C4-2B (cell line): ENCODE measurements around the gene LMOD1.

Experiments used
- CTCF ChIP-seq: fragments of 450-650 bp; conservative IDR thresholded peaks from 2 replicates; pipeline ENCODE4 v1.5.1; 2017; ENCODE audit warnings: mild to moderate bottlenecking
- ZFX ChIP-seq: fragments of 450-650 bp; IDR thresholded peaks from 2 replicates; pipeline ENCODE4 v1.6.1; 2017

DNA sequence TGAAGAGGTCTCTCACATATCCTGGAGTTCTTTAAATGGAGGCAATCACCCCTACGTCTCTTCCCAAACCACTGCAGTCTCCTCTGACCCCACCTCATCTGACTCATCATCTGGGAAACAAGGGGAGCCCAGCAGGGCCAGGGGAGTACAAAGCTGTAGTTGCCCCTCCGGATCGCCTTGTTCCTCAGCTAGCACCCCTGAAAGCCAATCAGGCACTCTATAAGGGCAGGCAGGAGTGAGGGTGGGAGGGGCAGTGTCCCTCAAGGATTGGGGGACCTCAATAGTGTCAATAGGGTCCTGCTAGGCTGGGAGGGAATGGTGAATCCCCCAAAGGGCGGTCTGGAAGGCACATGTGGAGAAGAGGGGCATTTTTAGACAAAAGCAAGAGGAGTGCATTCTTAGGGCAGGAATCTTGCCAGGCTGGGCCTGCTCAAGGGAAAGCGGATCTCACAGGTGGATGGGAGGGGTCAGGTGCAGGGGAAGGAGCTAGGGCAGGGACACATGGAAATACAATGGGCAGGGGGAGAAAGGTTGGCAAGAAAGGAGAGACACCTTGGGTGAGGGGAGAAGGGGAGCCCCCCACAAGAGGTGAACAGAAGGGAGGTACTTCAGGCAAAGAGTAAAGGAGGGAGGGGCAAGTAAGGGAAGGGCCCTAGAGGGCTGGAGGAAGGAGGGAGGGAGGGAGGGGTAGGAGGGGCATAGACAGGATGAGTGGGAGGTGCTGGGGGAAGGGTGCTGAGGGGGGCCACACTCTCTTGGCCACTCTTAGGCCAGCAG is 51.8 kb downstream of the LMOD1 start:
- no peak for TF ChIP-seq ZFX
- TF ChIP-seq CTCF: no peak
